ENCODE results near the gene KIF1B.

DNA sequence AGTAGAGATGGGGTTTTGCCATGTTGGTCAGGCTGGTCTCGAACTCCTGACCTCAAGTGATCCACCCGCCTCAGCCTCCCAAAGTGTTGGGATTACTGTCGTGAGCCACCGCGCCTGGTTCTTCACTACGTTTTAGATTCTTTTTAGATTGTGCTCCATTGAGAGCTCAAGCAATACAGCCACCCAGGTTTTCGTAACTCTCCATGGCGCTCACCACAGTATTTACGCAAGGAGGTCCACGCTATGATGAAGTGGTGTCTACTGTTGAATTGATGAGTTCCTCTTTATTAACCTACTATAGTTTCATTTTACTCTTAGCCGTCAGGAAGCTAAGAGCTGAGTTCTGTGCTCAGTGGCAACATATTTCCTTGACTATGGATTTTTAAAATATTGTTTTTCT, 1.8 kb upstream of the KIF1B start:
- no peak for TF ChIP-seq REST (IDR thresholded peaks at IDR 0.05; ENCODE audit: unreplicated experiment)
- TF ChIP-seq, protein P1, sequence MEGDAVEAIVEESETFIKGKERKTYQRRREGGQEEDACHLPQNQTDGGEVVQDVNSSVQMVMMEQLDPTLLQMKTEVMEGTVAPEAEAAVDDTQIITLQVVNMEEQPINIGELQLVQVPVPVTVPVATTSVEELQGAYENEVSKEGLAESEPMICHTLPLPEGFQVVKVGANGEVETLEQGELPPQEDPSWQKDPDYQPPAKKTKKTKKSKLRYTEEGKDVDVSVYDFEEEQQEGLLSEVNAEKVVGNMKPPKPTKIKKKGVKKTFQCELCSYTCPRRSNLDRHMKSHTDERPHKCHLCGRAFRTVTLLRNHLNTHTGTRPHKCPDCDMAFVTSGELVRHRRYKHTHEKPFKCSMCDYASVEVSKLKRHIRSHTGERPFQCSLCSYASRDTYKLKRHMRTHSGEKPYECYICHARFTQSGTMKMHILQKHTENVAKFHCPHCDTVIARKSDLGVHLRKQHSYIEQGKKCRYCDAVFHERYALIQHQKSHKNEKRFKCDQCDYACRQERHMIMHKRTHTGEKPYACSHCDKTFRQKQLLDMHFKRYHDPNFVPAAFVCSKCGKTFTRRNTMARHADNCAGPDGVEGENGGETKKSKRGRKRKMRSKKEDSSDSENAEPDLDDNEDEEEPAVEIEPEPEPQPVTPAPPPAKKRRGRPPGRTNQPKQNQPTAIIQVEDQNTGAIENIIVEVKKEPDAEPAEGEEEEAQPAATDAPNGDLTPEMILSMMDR (conservative IDR thresholded peaks at IDR 0.05; ENCODE audit: low read depth in 2 of 2): no peak
- no peak for TF ChIP-seq ZNF114 (CRISPR knock-in tag; IDR thresholded peaks at IDR 0.05)
- no peak for TF ChIP-seq STAT1 (IDR thresholded peaks at IDR 0.05; ENCODE audit: unreplicated experiment)
- TF ChIP-seq POLR2AphosphoS5 (IDR thresholded peaks at IDR 0.05; ENCODE audit: low read depth): no peak
- no peak for TF ChIP-seq JUNB (IDR thresholded peaks at IDR 0.05; ENCODE audit: unreplicated experiment)
- TF ChIP-seq EZH2 (IDR thresholded peaks at IDR 0.05; ENCODE audit: low read depth, unreplicated experiment): no peak
- TF ChIP-seq NANOG (IDR thresholded peaks at IDR 0.05; ENCODE audit: borderline replicate concordance): no peak
- TF ChIP-seq CREB1 (CRISPR knock-in tag; IDR thresholded peaks at IDR 0.05; ENCODE audit: low read depth): no peak
- no peak for TF ChIP-seq EZH2phosphoT487 (IDR thresholded peaks at IDR 0.05; ENCODE audit: unreplicated experiment)
